K562 (cell line): ENCODE measurements around the gene TERB1. TPM values are rescaled to one million over a fixed set of nuclear protein-coding genes. Genes with fewer than 3 reads are reported as not detected.

Source experiments
- ATF4 ChIP-seq: fragments of 450-650 bp; formaldehyde crosslinking; IDR thresholded peaks from 2 replicates; pipeline ENCODE4 v1.4.0; 2022; ENCODE audit warnings: mild to moderate bottlenecking, moderate library complexity
- DLX4 ChIP-seq: fragments of 250-450 bp; sonication (Bioruptor Pico); IDR thresholded peaks from 2 replicates; pipeline ENCODE4 v1.6.1; 2021; ENCODE audit warnings: mild to moderate bottlenecking
- GTF2E2 ChIP-seq: fragments of 200-800 bp; sonication (Bioruptor generic); IDR thresholded peaks from 2 replicates; pipeline ENCODE4 v1.6.1; 2016; ENCODE audit warnings: missing genetic modification characterization, missing compliant biosample characterization
- ILF3 ChIP-seq: fragments of 450-650 bp; IDR thresholded peaks from 2 replicates; pipeline ENCODE4 v1.6.1; 2018; ENCODE audit warnings: antibody characterized with exemption, mild to moderate bottlenecking, moderate library complexity, borderline replicate concordance
- ILK ChIP-seq: fragments of 450-650 bp; IDR thresholded peaks from 2 replicates; pipeline ENCODE4 v1.6.1; 2016; ENCODE audit warnings: missing genetic modification characterization, low read depth, mild to moderate bottlenecking, missing compliant biosample characterization, moderate library complexity, borderline replicate concordance
- L3MBTL2 ChIP-seq: fragments of 450-650 bp; IDR thresholded peaks from 2 replicates; pipeline ENCODE4 v1.6.1; 2016; ENCODE audit warnings: mild to moderate bottlenecking, moderate library complexity
- MTA3 ChIP-seq: fragments of 450-650 bp; formaldehyde crosslinking; IDR thresholded peaks from 2 replicates; pipeline ENCODE4 v1.6.1; 2017; ENCODE audit warnings: mild to moderate bottlenecking, borderline replicate concordance
- MXD1 ChIP-seq: fragments of 250-450 bp; sonication (Bioruptor Pico); IDR thresholded peaks from 2 replicates; pipeline ENCODE4 v1.8.0; 2021; ENCODE audit warnings: borderline replicate concordance, mild to moderate bottlenecking, moderate library complexity; ENCODE audit not compliant: poor library complexity, severe bottlenecking
- NCOA4 ChIP-seq: fragments of 450-650 bp; IDR thresholded peaks from 2 replicates; pipeline ENCODE4 v1.6.1; 2018; ENCODE audit warnings: mild to moderate bottlenecking; ENCODE audit not compliant: partially characterized antibody
- NCOA6 ChIP-seq: fragments of 450-650 bp; IDR thresholded peaks from 2 replicates; pipeline ENCODE4 v1.6.1; 2017; ENCODE audit warnings: mild to moderate bottlenecking
- NEUROD1 ChIP-seq: fragments of 150-350 bp; IDR thresholded peaks from 2 replicates; pipeline ENCODE4 v1.6.1; 2014; ENCODE audit warnings: borderline replicate concordance, low read length, low read depth; ENCODE audit not compliant: partially characterized antibody
- NRF1 ChIP-seq, 2 experiments: fragments of 450-650 bp; IDR thresholded peaks in 1 of 2; conservative IDR thresholded peaks in 1 of 2; 2 replicates each; pipeline ENCODE4 v1.6.1; 2014; ENCODE audit warnings: mild to moderate bottlenecking in 2 of 2
- OTX1 ChIP-seq: fragments of 450-650 bp; formaldehyde crosslinking; IDR thresholded peaks from 2 replicates; pipeline ENCODE4 v1.4.0; 2022; ENCODE audit warnings: mild to moderate bottlenecking
- PRDM10 ChIP-seq: fragments of 450-650 bp; IDR thresholded peaks from 2 replicates; pipeline ENCODE4 v1.6.1; 2018; ENCODE audit not compliant: partially characterized antibody
- RFX1 ChIP-seq: fragments of 450-650 bp; IDR thresholded peaks from 2 replicates; pipeline ENCODE4 v1.6.1; 2016; ENCODE audit warnings: mild to moderate bottlenecking, moderate library complexity
- RFX5 ChIP-seq: IDR thresholded peaks from 2 replicates; pipeline ENCODE4 v1.6.1; 2011; ENCODE audit warnings: low read depth, mild to moderate bottlenecking, improper control_type of control experiment, low read length
- SMAD3 ChIP-seq: fragments of 450-650 bp; formaldehyde crosslinking; conservative IDR thresholded peaks from 2 replicates; pipeline ENCODE4 v1.4.0; 2020; ENCODE audit warnings: mild to moderate bottlenecking
- TAF9B ChIP-seq: fragments of 450-650 bp; IDR thresholded peaks from 2 replicates; pipeline ENCODE4 v1.6.1; 2018; ENCODE audit warnings: mild to moderate bottlenecking; ENCODE audit not compliant: partially characterized antibody
- ZFX ChIP-seq: sonication (generic); formaldehyde crosslinking; IDR thresholded peaks from 2 replicates; pipeline ENCODE4 v1.8.0; 2022; ENCODE audit warnings: mild to moderate bottlenecking, missing genetic modification reagents, moderate library complexity
- ZNF512 ChIP-seq: IDR thresholded peaks from 2 replicates; pipeline ENCODE4 v1.6.1; 2016; ENCODE audit warnings: missing genetic modification characterization, missing compliant biosample characterization
- ZNF589 ChIP-seq: fragments of 200-800 bp; sonication (Bioruptor generic); IDR thresholded peaks from 2 replicates; pipeline ENCODE4 v1.6.1; 2016; ENCODE audit warnings: low read depth, missing genetic modification characterization, missing compliant biosample characterization
- polyA plus RNA-seq, 8 experiments: library from polyadenylated mRNA; depleted of rRNA in 4 of 8; stranded (reverse) in 5 of 8; unstranded in 3 of 8; fragments of >200 nt; fragmentation: Nextera tagmentation in 2 of 8; fragmentation: Illumina TruSeq in 1 of 8; extraction: Ambion mirVana in 2 of 8; extraction: Trizol in 1 of 8; gene quantifications; 2 replicates each; pipeline versions ENCODE4 v1.2.1 to v1.2.3, GENCODE V29; 2011 to 2014; ENCODE audit warnings: inconsistent platforms in 1 of 8, missing spikeins in 1 of 8
- total RNA-seq, 7 experiments: library from RNA; depleted of rRNA in 6 of 7; stranded (reverse); fragments of >200 nt in 6 of 7; fragmentation: Illumina TruSeq in 2 of 7; extraction: Trizol in 2 of 7; gene quantifications; 2 replicates each; pipeline versions ENCODE4 v1.2.1 to v1.2.3, GENCODE V29; 2011 to 2021; ENCODE audit warnings: low replicate concordance in 1 of 7

TERB1 gene
- total and polyA plus RNA-seq, 9 of the 15 experiments (the other 6 are each of a cell fraction or from before 2014, with no cell fraction given): not detected

GRCh38 chr16:66751992-66752322, 49.4 kb downstream of the TERB1 start (continued):
- TF ChIP-seq TAF9B (no peak), ZNF589 (CRISPR knock-in tag) (no peak), ILK (tag) (no peak), PRDM10 (peak; percentile 11), ZFX (CRISPR knock-in tag) (no peak), L3MBTL2 (0 out of 2 replicates have a peak, but pooled peaks have one; percentile 65), NEUROD1 (no peak), MTA3 (no peak), RFX1 (no peak), OTX1 (CRISPR knock-in tag) (no peak), NCOA4 (no peak), ZNF512 (tag) (no peak), DLX4 (no peak), MXD1 (CRISPR knock-in tag) (no peak), ILF3 (no peak), NRF1 (conservative IDR thresholded peaks at IDR 0.05 in 1 of 2, IDR thresholded peaks at IDR 0.05 in 1 of 2) (peak; percentile 45 to 58), NCOA6 (0 out of 2 replicates have a peak, but pooled peaks have one; percentile 36), RFX5 (no peak), GTF2E2 (tag) (peak; percentile 3; the same call in 1 of the 2 replicates), ATF4 (CRISPR knock-in tag) (no peak), SMAD3 (CRISPR knock-in tag) (no peak)
